Jurkat, Clone E6-1 (cell line): ENCODE measurements around the gene OLA1.

Experiments
- DNase-seq: peaks from one replicate; pipeline ENCODE4 v3.0.0-alpha.2; 2011; ENCODE audit warnings: low read depth, low spot score
- H3K4me3 ChIP-seq: 2 replicates; pipeline ENCODE4 v1.5.1; 2011; ENCODE audit warnings: mild to moderate bottlenecking, low read length, control low read depth, moderate library complexity

OLA1 gene

GRCh38 chr2:174080672-174081121 is 167.6 kb downstream of the OLA1 start:
- DNase-seq = no peak
- H3K4me3 ChIP-seq = no peak overlapping the region

- H3K4me3 ChIP-seq = no peak overlapping the region
- no peak for DNase-seq
Observed at GRCh38 chr2:174078275-174078674, 170.1 kb downstream of the OLA1 start.

- DNase-seq = no peak
- H3K4me3 ChIP-seq = no peak overlapping the region
Observed at GRCh38 chr2:174076975-174077374, 171.4 kb downstream of the OLA1 start.

GRCh38 chr2:174076040-174076439 is 172.3 kb downstream of the OLA1 start:
- H3K4me3 ChIP-seq = no peak overlapping the region
- DNase-seq = no peak

GRCh38 chr2:174074831-174075230 is 173.5 kb downstream of the OLA1 start:
- DNase-seq = no peak
- no peak overlapping the region for H3K4me3 ChIP-seq

GRCh38 chr2:174072857-174073256 is 175.5 kb downstream of the OLA1 start:
- no peak overlapping the region for H3K4me3 ChIP-seq
- DNase-seq = no peak

GRCh38 chr2:174072069-174072468 is 176.3 kb downstream of the OLA1 start:
- no peak for DNase-seq
- no peak overlapping the region for H3K4me3 ChIP-seq

- DNase-seq = no peak
- H3K4me3 ChIP-seq = no peak overlapping the region
Observed at GRCh38 chr2:174071321-174071720, 177.0 kb downstream of the OLA1 start.

GRCh38 chr2:174070281-174070680 is 178.1 kb downstream of the OLA1 start:
- DNase-seq = no peak
- no peak overlapping the region for H3K4me3 ChIP-seq

GRCh38 chr2:174067815-174068214 is 180.5 kb downstream of the OLA1 start:
- DNase-seq = no peak
- no peak overlapping the region for H3K4me3 ChIP-seq

GRCh38 chr2:174066871-174067270 is 181.5 kb downstream of the OLA1 start:
- DNase-seq = no peak
- H3K4me3 ChIP-seq = no peak overlapping the region

- no peak for DNase-seq
- H3K4me3 ChIP-seq = no peak overlapping the region
Observed at GRCh38 chr2:174063492-174064092, 184.7 kb downstream of the OLA1 start.

GRCh38 chr2:174062934-174063333 is 185.4 kb downstream of the OLA1 start:
- H3K4me3 ChIP-seq = no peak overlapping the region
- no peak for DNase-seq

- DNase-seq = no peak
- H3K4me3 ChIP-seq = no peak overlapping the region
Observed at GRCh38 chr2:174059884-174060244, 188.5 kb downstream of the OLA1 start.

GRCh38 chr2:174059178-174059883 is 189.0 kb downstream of the OLA1 start:
- H3K4me3 ChIP-seq = no peak overlapping the region
- no peak for DNase-seq

GRCh38 chr2:174058456-174058855 is 189.9 kb downstream of the OLA1 start:
- DNase-seq = no peak
- no peak overlapping the region for H3K4me3 ChIP-seq

GRCh38 chr2:174058026-174058425 is 190.3 kb downstream of the OLA1 start:
- H3K4me3 ChIP-seq = no peak overlapping the region

GRCh38 chr2:174054926-174055325 is 193.4 kb downstream of the OLA1 start:
- no peak for DNase-seq
- H3K4me3 ChIP-seq = no peak overlapping the region

More at GRCh38 chr2:174058026-174058425, 190.3 kb downstream of the OLA1 start:
- DNase-seq = no peak

- no peak for DNase-seq
- H3K4me3 ChIP-seq = no peak overlapping the region
Observed at GRCh38 chr2:174053355-174054151, 194.8 kb downstream of the OLA1 start.

- no peak for DNase-seq
- H3K4me3 ChIP-seq = no peak overlapping the region
Observed at GRCh38 chr2:174052584-174052976, 195.8 kb downstream of the OLA1 start.
